Sigmoid colon (tissue), 7 donors: ENCODE data around the gene ALKBH1. TPM values are rescaled to one million over a fixed set of nuclear protein-coding genes. Genes with fewer than 3 reads are reported as not detected.

Source experiments
- DNase-seq: peaks from one replicate; pipeline ENCODE4 v3.0.0-alpha.2; 2019
- H3K27ac ChIP-seq, 4 donors: fragments of 200-600 bp; sonication (generic); one replicate each; pipeline ENCODE4 v1.5.1; 2016 to 2019; ENCODE audit warnings: mild to moderate bottlenecking in 1 of 4
- H3K27me3 ChIP-seq, 3 donors: fragments of 200-600 bp; sonication (generic); one replicate each; pipeline ENCODE4 v1.5.1; 2019; ENCODE audit warnings: mild to moderate bottlenecking in 1 of 3
- H3K36me3 ChIP-seq, 4 donors: fragments of 200-600 bp; sonication (generic); one replicate each; pipeline ENCODE4 v1.5.1; 2016 to 2019
- H3K4me1 ChIP-seq, 4 donors: fragments of 200-600 bp; sonication (generic); one replicate each; pipeline ENCODE4 v1.5.1; 2017 to 2019
- H3K4me3 ChIP-seq, 4 donors: fragments of 200-600 bp; sonication (generic); one replicate each; pipeline ENCODE4 v1.5.1; 2017 to 2019; ENCODE audit warnings: mild to moderate bottlenecking in 2 of 4, moderate library complexity in 1 of 4
- H3K9me3 ChIP-seq, 4 donors: fragments of 200-600 bp in 3 of 4; sonication (generic) in 3 of 4; one replicate each; pipeline versions ENCODE4 v1.5.1 to v1.6.1; 2013 to 2019
- EP300 ChIP-seq, 4 donors: sonication (generic); formaldehyde crosslinking; IDR thresholded peaks; one replicate each; pipeline ENCODE4 v1.6.1; 2017; ENCODE audit warnings: antibody characterized with exemption in 4 of 4
- POLR2A ChIP-seq, 2 donors: fragments of 450-650 bp; IDR thresholded peaks; one replicate each; pipeline ENCODE4 v1.6.1; 2016; ENCODE audit warnings: antibody characterized with exemption in 2 of 2, mild to moderate bottlenecking in 2 of 2, moderate library complexity in 2 of 2
- POLR2AphosphoS5 ChIP-seq, 4 donors: sonication (generic); formaldehyde crosslinking; IDR thresholded peaks; one replicate each; pipeline ENCODE4 v1.6.1; 2017; ENCODE audit warnings: antibody characterized with exemption in 4 of 4
- WGBS, 2 donors: extraction: QIAGEN DNeasy Blood & Tissue Kit; methylation state at CpG; one replicate each; pipeline ENCODE4 v1.1.7; 2013; 5-methylcytosine and 5-hydroxymethylcytosine counted together
- intact Hi-C: fragments of 100-400 bp; cut with DNase I; formaldehyde crosslinking; loops from one replicate; pipeline ENCODE4 v1.15.1; 2023
- polyA plus RNA-seq, 3 donors: library from polyadenylated mRNA; stranded (reverse); fragments of 200-250 nt; gene quantifications; one replicate each; pipeline ENCODE4 v1.2.3, GENCODE V29; 2013
- total RNA-seq, 4 donors: library from RNA; depleted of rRNA; stranded (reverse); fragments of >200 nt; gene quantifications; one replicate each; pipeline ENCODE4 v1.1.0, GENCODE V29; 2016
- TF ChIP-seq, protein P1 (sequence below), 4 experiments: fragments of 450-650 bp in 3 of 4; fragments of 200-600 bp in 1 of 4; IDR thresholded peaks; one replicate each; pipeline ENCODE4 v1.5.1; 2016 to 2019; ENCODE audit warnings: antibody characterized with exemption in 4 of 4, mild to moderate bottlenecking in 3 of 4, moderate library complexity in 2 of 4
- donor health status: healthy with polysubstance abuse.
- donor health status: Bipolar disorder and iron deficiency.
- donor health status: healthy.

The ALKBH1 gene
- total and polyA plus RNA-seq, 7 donors, result 5.4 to 14.6 (median 10.2) TPM

DNA sequence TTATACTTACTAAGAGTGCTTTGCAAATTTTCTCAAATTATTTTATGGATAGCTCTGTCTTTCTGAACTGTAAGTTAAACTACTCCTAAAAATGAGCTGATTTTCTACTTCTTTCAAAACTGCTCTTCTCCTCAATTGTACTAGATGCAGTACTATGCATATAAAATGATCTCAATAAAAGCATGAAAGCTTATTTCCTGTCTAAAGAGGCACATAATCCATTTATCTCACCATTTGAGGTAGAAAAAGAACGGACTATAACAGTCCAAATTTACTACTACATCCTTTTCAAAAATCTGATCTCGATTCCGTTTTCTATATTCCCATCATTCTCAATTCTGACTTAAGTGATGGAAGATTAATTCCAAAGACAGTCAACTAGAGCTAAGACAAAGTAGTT, 14.5 kb upstream of the ALKBH1 start:
- intact Hi-C loops, result no loop called here
- H3K36me3 ChIP-seq, result peaks cover 6 to 100% (median 39%) of the 10 kb centered on the region in 4 donors

GRCh38 chr14:77721437-77721836, 13.6 kb upstream of the ALKBH1 start:
- WGBS, 2 donors, result 85 to 94% methylated on average over 5 of the region's 5 CpGs
- TF ChIP-seq POLR2A (IDR thresholded peaks at IDR 0.05), result no peak
- no peak for TF ChIP-seq POLR2AphosphoS5 (IDR thresholded peaks at IDR 0.05)
- TF ChIP-seq, protein P1, sequence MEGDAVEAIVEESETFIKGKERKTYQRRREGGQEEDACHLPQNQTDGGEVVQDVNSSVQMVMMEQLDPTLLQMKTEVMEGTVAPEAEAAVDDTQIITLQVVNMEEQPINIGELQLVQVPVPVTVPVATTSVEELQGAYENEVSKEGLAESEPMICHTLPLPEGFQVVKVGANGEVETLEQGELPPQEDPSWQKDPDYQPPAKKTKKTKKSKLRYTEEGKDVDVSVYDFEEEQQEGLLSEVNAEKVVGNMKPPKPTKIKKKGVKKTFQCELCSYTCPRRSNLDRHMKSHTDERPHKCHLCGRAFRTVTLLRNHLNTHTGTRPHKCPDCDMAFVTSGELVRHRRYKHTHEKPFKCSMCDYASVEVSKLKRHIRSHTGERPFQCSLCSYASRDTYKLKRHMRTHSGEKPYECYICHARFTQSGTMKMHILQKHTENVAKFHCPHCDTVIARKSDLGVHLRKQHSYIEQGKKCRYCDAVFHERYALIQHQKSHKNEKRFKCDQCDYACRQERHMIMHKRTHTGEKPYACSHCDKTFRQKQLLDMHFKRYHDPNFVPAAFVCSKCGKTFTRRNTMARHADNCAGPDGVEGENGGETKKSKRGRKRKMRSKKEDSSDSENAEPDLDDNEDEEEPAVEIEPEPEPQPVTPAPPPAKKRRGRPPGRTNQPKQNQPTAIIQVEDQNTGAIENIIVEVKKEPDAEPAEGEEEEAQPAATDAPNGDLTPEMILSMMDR (IDR thresholded peaks at IDR 0.05), result no peak
- no peak for TF ChIP-seq EP300 (IDR thresholded peaks at IDR 0.05)
- Histone ChIP-seq H3K27me3 (no peaks in the 10 kb centered on the region), H3K27ac (no peak overlapping the region), H3K9me3 (no peaks in the 10 kb centered on the region), H3K4me1 (no peaks in the 10 kb centered on the region), H3K4me3 (no peak overlapping the region), H3K36me3 (peaks cover 8 to 100% (median 38%) of the 10 kb centered on the region in 4 donors)
- no peak for DNase-seq
- intact Hi-C loops, result no loop called here

More for the DNA sequence above, 14.5 kb upstream of the ALKBH1 start:
- no peaks in the 10 kb centered on the region for H3K9me3 ChIP-seq
- no peaks in the 10 kb centered on the region for H3K27me3 ChIP-seq
- H3K4me3 ChIP-seq, result no peak overlapping the region
- TF ChIP-seq, protein P1 (IDR thresholded peaks at IDR 0.05), result no peak
- TF ChIP-seq EP300 (IDR thresholded peaks at IDR 0.05) (no peak), POLR2A (IDR thresholded peaks at IDR 0.05) (no peak), POLR2AphosphoS5 (IDR thresholded peaks at IDR 0.05) (no peak)
- H3K4me1 ChIP-seq, result no peaks in the 10 kb centered on the region
- 98 to 99% methylated on average over 3 of the region's 3 CpGs for WGBS, 2 donors
- H3K27ac ChIP-seq, result no peak overlapping the region
- DNase-seq, result no peak

GRCh38 chr14:77717608-77718305, 9.9 kb upstream of the ALKBH1 start:
- Histone ChIP-seq H3K4me3 (no peak overlapping the region), H3K4me1 (no peaks in the 10 kb centered on the region), H3K36me3 (peaks cover 17 to 99% (median 29%) of the 10 kb centered on the region in 4 donors), H3K27ac (no peak overlapping the region), H3K9me3 (no peaks in the 10 kb centered on the region), H3K27me3 (no peaks in the 10 kb centered on the region)
- 74 to 83% methylated on average over 5 of the region's 5 CpGs for WGBS, 2 donors
- DNase-seq, result no peak
- intact Hi-C loops, result no loop called here
- TF ChIP-seq EP300 (IDR thresholded peaks at IDR 0.05), result no peak
- TF ChIP-seq POLR2A (IDR thresholded peaks at IDR 0.05), result no peak
- no peak for TF ChIP-seq POLR2AphosphoS5 (IDR thresholded peaks at IDR 0.05)
- TF ChIP-seq, protein P1 (IDR thresholded peaks at IDR 0.05), result no peak

GRCh38 chr14:77714926-77715325, 7.1 kb upstream of the ALKBH1 start:
- Histone ChIP-seq H3K27me3 (no peaks in the 10 kb centered on the region), H3K9me3 (no peaks in the 10 kb centered on the region), H3K4me3 (no peak overlapping the region), H3K27ac (no peak overlapping the region), H3K4me1 (peaks cover 0 to 5% (median 2%) of the 10 kb centered on the region in 4 donors), H3K36me3 (peaks cover 17 to 94% (median 35%) of the 10 kb centered on the region in 4 donors)
- WGBS, 2 donors, result 89 to 90% methylated on average over 6 of the region's 6 CpGs
- intact Hi-C loops, result no loop called here
- no peak for DNase-seq
- TF ChIP-seq POLR2A (IDR thresholded peaks at IDR 0.05), result no peak
- no peak for TF ChIP-seq EP300 (IDR thresholded peaks at IDR 0.05)
- no peak for TF ChIP-seq POLR2AphosphoS5 (IDR thresholded peaks at IDR 0.05)
- TF ChIP-seq, protein P1 (IDR thresholded peaks at IDR 0.05), result no peak
